ENCODE results near the gene CHTOP.
A peak's percentile ranks its signal among the peaks of the same experiment; 100 is the strongest.
"Not testable (repeated sequence)": the region's sequence is repeated elsewhere in the genome, so short reads cannot be mapped to it uniquely, and the experiment has no call there.

CHTOP gene

GRCh38 chr1:153663211-153663610 is 29.3 kb downstream of the CHTOP start:
- no peak for DNase-seq

- no peak for DNase-seq
Measured at GRCh38 chr1:153667439-153667838, 33.6 kb downstream of the CHTOP start.

- DNase-seq, result not testable (repeated sequence)
Measured at GRCh38 chr1:153668672-153669071, 34.8 kb downstream of the CHTOP start.

- DNase-seq, result no peak
Measured at GRCh38 chr1:153669606-153670005, 35.7 kb downstream of the CHTOP start.

GRCh38 chr1:153670257-153670858 is 36.5 kb downstream of the CHTOP start:
- no peak for DNase-seq

- DNase-seq, result peak; percentile 99
Measured at GRCh38 chr1:153670859-153671627, 37.2 kb downstream of the CHTOP start, which contains the start of gene ILF2. Gene ILF2 (minus strand): TSS chr1:153670993. CDS start chr1:153670922, 71 bp downstream.

- peak; percentile 49 for DNase-seq
Measured at GRCh38 chr1:153671628-153672353, 37.9 kb downstream of the CHTOP start.

- DNase-seq, result no peak
Measured at GRCh38 chr1:153673511-153673910, 39.6 kb downstream of the CHTOP start.

- DNase-seq, result peak; percentile 15
Measured at GRCh38 chr1:153677718-153678518, 44.1 kb downstream of the CHTOP start.

- DNase-seq, result no peak
Measured at GRCh38 chr1:153678519-153679336, 44.9 kb downstream of the CHTOP start, which contains the start of gene NPR1. Gene NPR1 (plus strand): TSS chr1:153678688. CDS start chr1:153679109, 421 bp downstream.

GRCh38 chr1:153679337-153680119 is 45.7 kb downstream of the CHTOP start:
- no peak for DNase-seq

GRCh38 chr1:153680120-153680403 is 46.2 kb downstream of the CHTOP start:
- no peak for DNase-seq

GRCh38 chr1:153682730-153683129 is 48.9 kb downstream of the CHTOP start:
- DNase-seq, result no peak

GRCh38 chr1:153683854-153684253 is 50.0 kb downstream of the CHTOP start:
- no peak for DNase-seq

- no peak for DNase-seq
Measured at GRCh38 chr1:153684892-153685291, 51.0 kb downstream of the CHTOP start.

GRCh38 chr1:153685544-153686340 is 51.9 kb downstream of the CHTOP start:
- DNase-seq, result no peak

GRCh38 chr1:153687346-153688125 is 53.7 kb downstream of the CHTOP start:
- no peak for DNase-seq

- DNase-seq, result no peak
Measured at GRCh38 chr1:153688276-153688675, 54.4 kb downstream of the CHTOP start.

GRCh38 chr1:153688736-153689328 is 55.0 kb downstream of the CHTOP start:
- no peak for DNase-seq
